ENCODE results near the gene GIT1.

DNA sequence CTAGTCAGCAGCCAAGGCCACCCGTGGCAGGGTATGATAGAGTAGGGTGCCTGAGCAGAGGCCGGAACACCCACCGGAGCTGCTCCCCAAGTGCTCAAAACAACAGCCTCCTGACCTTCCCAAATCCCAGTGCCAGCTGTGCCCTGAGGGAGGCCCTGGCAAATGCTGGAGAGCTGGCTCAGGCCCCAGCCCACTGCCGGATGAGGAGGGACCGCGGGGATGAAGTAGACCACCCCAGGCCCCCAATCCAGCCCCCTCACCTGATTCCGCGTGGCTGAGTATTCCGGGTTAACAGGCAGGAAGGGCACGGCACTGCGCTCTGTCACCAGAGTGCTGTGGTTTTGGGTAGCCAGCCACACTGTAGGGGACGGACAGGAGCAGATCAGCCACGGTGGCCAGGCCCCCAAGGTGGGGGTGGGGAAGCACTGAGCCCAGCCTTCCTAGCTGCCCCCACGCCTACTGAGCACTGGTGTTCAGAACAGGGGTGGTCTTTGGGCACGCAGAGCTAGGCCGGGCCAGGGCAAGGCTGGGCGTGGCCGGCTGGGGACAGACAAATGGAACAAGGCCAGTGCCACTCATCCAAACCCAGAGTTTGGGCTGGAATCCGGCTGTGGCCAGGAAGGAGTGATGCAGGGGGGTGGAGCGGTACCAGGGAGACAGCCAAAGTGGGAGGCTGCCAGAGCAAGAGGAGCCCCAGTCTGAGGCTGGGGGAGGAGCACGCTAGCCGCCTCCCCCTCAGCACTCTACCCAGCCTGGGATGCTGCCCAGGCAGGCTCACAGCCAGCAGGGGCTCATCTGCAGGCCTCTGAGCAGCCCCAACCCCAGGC, 11.8 kb downstream of the GIT1 start:
- no peak for TF ChIP-seq JUN (IDR thresholded peaks at IDR 0.05; ENCODE audit: borderline replicate concordance, insufficient read depth, insufficient read length, low read depth)
- TF ChIP-seq, protein P1, sequence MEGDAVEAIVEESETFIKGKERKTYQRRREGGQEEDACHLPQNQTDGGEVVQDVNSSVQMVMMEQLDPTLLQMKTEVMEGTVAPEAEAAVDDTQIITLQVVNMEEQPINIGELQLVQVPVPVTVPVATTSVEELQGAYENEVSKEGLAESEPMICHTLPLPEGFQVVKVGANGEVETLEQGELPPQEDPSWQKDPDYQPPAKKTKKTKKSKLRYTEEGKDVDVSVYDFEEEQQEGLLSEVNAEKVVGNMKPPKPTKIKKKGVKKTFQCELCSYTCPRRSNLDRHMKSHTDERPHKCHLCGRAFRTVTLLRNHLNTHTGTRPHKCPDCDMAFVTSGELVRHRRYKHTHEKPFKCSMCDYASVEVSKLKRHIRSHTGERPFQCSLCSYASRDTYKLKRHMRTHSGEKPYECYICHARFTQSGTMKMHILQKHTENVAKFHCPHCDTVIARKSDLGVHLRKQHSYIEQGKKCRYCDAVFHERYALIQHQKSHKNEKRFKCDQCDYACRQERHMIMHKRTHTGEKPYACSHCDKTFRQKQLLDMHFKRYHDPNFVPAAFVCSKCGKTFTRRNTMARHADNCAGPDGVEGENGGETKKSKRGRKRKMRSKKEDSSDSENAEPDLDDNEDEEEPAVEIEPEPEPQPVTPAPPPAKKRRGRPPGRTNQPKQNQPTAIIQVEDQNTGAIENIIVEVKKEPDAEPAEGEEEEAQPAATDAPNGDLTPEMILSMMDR (IDR thresholded peaks at IDR 0.05; ENCODE audit: extremely low read depth in 1 of 2, insufficient read depth in 1 of 2, low read depth in 1 of 2, low read length in 2 of 2) = no peak
- no peak for TF ChIP-seq GATA2 (IDR thresholded peaks at IDR 0.05; ENCODE audit: insufficient read depth, insufficient read length, low read depth, low read length)
- no peak for TF ChIP-seq POLR2A (IDR thresholded peaks at IDR 0.05; ENCODE audit: low read depth, low read length)
- TF ChIP-seq POLR2AphosphoS5 (IDR thresholded peaks at IDR 0.05; ENCODE audit: insufficient read depth, low read depth, low read length) = no peak
- TF ChIP-seq MYC (IDR thresholded peaks at IDR 0.05; ENCODE audit: low read depth, low read length) = no peak
- TF ChIP-seq, protein P2, sequence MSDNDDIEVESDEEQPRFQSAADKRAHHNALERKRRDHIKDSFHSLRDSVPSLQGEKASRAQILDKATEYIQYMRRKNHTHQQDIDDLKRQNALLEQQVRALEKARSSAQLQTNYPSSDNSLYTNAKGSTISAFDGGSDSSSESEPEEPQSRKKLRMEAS (IDR thresholded peaks at IDR 0.05; ENCODE audit: insufficient read depth, insufficient read length) = no peak
- TF ChIP-seq EZH2 (IDR thresholded peaks at IDR 0.05; ENCODE audit: borderline replicate concordance, low read depth, low read length, severe bottlenecking) = no peak
